ENCODE data around the gene EPM2A.

GRCh38 chr6:145784683-145785082 is 49.4 kb upstream of the EPM2A start:
- TF ChIP-seq CTCF (IDR thresholded peaks at IDR 0.05; ENCODE audit: insufficient read depth, low read length, poor library complexity, severe bottlenecking) (no peak), EZH2phosphoT487 (conservative IDR thresholded peaks at IDR 0.05; ENCODE audit: low read length) (no peak)
